Measurements from ENCODE around the gene SLC4A7.
A peak's percentile ranks its signal among the peaks of the same experiment; 100 is the strongest.
"Not testable (repeated sequence)": the region's sequence is repeated elsewhere in the genome, so short reads cannot be mapped to it uniquely, and the experiment has no call there.

SLC4A7 gene

GRCh38 chr3:27429909-27430308, 54.3 kb downstream of the SLC4A7 start:
- no peak for DNase-seq (ENCODE audit: low read depth, low spot score)

- no peak for DNase-seq (ENCODE audit: low read depth, low spot score)
Observed at GRCh38 chr3:27428446-27428845, 55.7 kb downstream of the SLC4A7 start.

GRCh38 chr3:27426926-27427325, 57.3 kb downstream of the SLC4A7 start:
- DNase-seq (ENCODE audit: low read depth, low spot score) = no peak

- no peak for DNase-seq (ENCODE audit: low read depth, low spot score)
Observed at GRCh38 chr3:27425896-27426565, 58.2 kb downstream of the SLC4A7 start.

GRCh38 chr3:27424812-27425521, 59.2 kb downstream of the SLC4A7 start:
- not testable (repeated sequence) for DNase-seq (ENCODE audit: low read depth, low spot score)

GRCh38 chr3:27423463-27423862, 60.7 kb downstream of the SLC4A7 start:
- DNase-seq (ENCODE audit: low read depth, low spot score) = no peak

GRCh38 chr3:27422617-27423016, 61.6 kb downstream of the SLC4A7 start:
- no peak for DNase-seq (ENCODE audit: low read depth, low spot score)

- DNase-seq (ENCODE audit: low read depth, low spot score) = no peak
Observed at GRCh38 chr3:27415202-27415601, 69.0 kb downstream of the SLC4A7 start.

- no peak for DNase-seq (ENCODE audit: low read depth, low spot score)
Observed at GRCh38 chr3:27392950-27393679, 91.1 kb downstream of the SLC4A7 start.

- DNase-seq (ENCODE audit: low read depth, low spot score) = not testable (repeated sequence)
Observed at GRCh38 chr3:27392414-27392813, 91.8 kb downstream of the SLC4A7 start.

- no peak for DNase-seq (ENCODE audit: low read depth, low spot score)
Observed at GRCh38 chr3:27391796-27392195, 92.4 kb downstream of the SLC4A7 start.

GRCh38 chr3:27387625-27388024, 96.6 kb downstream of the SLC4A7 start:
- DNase-seq (ENCODE audit: low read depth, low spot score) = no peak

GRCh38 chr3:27385504-27385903, 98.7 kb downstream of the SLC4A7 start:
- DNase-seq (ENCODE audit: low read depth, low spot score) = no peak

- DNase-seq (ENCODE audit: low read depth, low spot score) = no peak
Observed at GRCh38 chr3:27384191-27384590, 100.0 kb downstream of the SLC4A7 start.

- no peak for DNase-seq (ENCODE audit: low read depth, low spot score)
Observed at GRCh38 chr3:27380433-27381357, 103.5 kb downstream of the SLC4A7 start.

- DNase-seq (ENCODE audit: low read depth, low spot score) = no peak
Observed at GRCh38 chr3:27378331-27378730, 105.9 kb downstream of the SLC4A7 start.

- DNase-seq (ENCODE audit: low read depth, low spot score) = no peak
Observed at GRCh38 chr3:27376109-27376772, 107.9 kb downstream of the SLC4A7 start.

GRCh38 chr3:27368831-27369607, 115.2 kb downstream of the SLC4A7 start, which contains the start of gene NEK10:
TSS of gene NEK10 (minus strand) at chr3:27369383. CDS start at chr3:27352882, 16,501 bp downstream.
- peak; percentile 72 for DNase-seq (ENCODE audit: low read depth, low spot score)

GRCh38 chr3:27366062-27366591, 118.1 kb downstream of the SLC4A7 start:
- DNase-seq (ENCODE audit: low read depth, low spot score) = no peak

Measured in smooth muscle cell of the brain vasculature (primary cell).